SK-N-MC (cell line): ENCODE results near the gene GPX1.

Experiments
- EZH2 ChIP-seq: fragments of 200-600 bp; sonication (generic); IDR thresholded peaks from one replicate; pipeline ENCODE4 v1.6.1; 2017; ENCODE audit warnings: antibody characterized with exemption
- FOXP2 ChIP-seq: optimal IDR thresholded peaks from 2 replicates; pipeline ENCODE3; 2011; ENCODE audit warnings: mild to moderate bottlenecking, moderate library complexity; ENCODE audit not compliant: insufficient read depth; ENCODE audit errors: extremely low read length, control extremely low read depth
- POLR2AphosphoS5 ChIP-seq: IDR thresholded peaks from 2 replicates; pipeline ENCODE4 v1.6.1; 2012; ENCODE audit warnings: mild to moderate bottlenecking, low read depth, low read length, borderline replicate concordance

DNA sequence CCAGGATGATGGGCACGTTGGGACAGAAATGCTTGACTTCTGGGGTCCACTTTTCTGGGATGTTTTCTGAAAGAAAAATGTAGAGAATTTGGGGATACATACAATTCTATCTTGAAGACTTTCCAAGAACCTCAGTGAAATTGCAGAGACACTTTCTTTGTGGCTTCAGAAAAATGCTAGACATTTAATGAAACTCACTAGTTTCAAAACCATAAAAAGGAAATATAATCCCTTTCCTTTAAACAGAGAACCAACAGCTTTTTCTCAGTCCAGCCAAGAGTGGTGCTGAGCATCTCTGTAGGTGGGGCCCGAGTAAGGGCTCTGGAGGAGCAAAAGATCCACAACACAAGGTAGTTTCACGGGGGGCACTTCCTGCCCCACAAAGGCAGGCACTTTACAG is 4.4 kb upstream of the GPX1 start:
- TF ChIP-seq FOXP2 (no peak), EZH2 (no peak), POLR2AphosphoS5 (no peak)
